ENCODE data around the gene ANKRD60.

ANKRD60 gene

GRCh38 chr20:58201616-58202015 lies 26.8 kb downstream of the ANKRD60 start:
- no peak for FAIRE-seq
- no peak for DNase-seq (ENCODE audit: insufficient read length, low spot score)
- TF ChIP-seq PAX5 (IDR thresholded peaks at IDR 0.05; ENCODE audit: insufficient read depth, low read length, severe bottlenecking) = no peak
- no peak for TF ChIP-seq POU2F2 (IDR thresholded peaks at IDR 0.05; ENCODE audit: low read depth, low read length)
- TF ChIP-seq TAF1 (IDR thresholded peaks at IDR 0.05; ENCODE audit: low read depth, low read length) = no peak
- TF ChIP-seq SPI1 (IDR thresholded peaks at IDR 0.05; ENCODE audit: low read depth, low read length) = no peak
- TF ChIP-seq POLR2AphosphoS5 (IDR thresholded peaks at IDR 0.05; ENCODE audit: low read depth, low read length) = no peak
- TF ChIP-seq POLR2A (IDR thresholded peaks at IDR 0.05; ENCODE audit: low read depth, low read length) = no peak

DNA sequence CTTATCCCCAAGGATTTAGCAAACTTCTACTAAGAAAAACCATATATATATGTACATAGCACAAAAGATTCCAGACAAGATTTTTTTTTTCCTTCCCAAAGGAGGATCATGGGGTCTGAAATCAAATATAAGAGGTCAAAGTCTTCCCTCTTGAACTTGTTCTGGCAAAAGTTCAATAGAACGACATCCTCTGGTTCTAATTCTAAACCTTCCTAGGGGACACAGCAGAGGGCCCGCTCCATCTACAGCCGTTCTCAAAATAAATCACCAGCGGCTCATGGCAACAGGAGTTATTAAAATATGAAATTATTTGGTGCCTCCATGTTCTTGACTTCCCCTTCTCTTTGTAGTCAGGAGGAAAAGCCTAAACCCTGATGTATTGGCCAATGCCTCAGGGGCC lies 29.0 kb downstream of the ANKRD60 start:
- FAIRE-seq (no peak), DNase-seq (ENCODE audit: insufficient read length, low spot score) (no peak)
- TF ChIP-seq POLR2AphosphoS5 (IDR thresholded peaks at IDR 0.05; ENCODE audit: low read depth, low read length) (no peak), PAX5 (IDR thresholded peaks at IDR 0.05; ENCODE audit: insufficient read depth, low read length, severe bottlenecking) (no peak), TAF1 (IDR thresholded peaks at IDR 0.05; ENCODE audit: low read depth, low read length) (no peak), POU2F2 (IDR thresholded peaks at IDR 0.05; ENCODE audit: low read depth, low read length) (no peak), SPI1 (IDR thresholded peaks at IDR 0.05; ENCODE audit: low read depth, low read length) (no peak), POLR2A (IDR thresholded peaks at IDR 0.05; ENCODE audit: low read depth, low read length) (no peak)

DNA sequence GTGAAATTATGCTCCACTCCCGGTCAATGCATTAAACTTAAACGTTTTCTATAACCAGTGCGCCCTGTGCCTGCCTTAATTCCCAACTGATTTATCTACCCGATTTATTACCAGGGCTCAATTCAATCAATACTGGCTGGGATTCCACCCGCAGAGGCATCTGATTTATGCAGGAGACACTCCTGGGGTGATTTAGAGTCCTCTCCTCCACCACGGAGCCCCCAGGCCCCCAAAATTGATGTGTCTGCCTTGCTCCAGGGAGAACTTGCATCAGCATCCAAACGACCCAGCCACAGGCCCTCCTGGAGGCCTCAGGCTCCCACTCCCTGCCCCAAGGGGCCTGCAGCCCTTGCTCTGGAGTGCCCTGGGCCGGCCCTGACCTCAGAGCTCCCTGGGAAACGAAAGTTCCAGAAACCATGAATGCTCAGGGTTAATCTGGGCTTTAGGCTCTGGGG lies 29.5 kb downstream of the ANKRD60 start:
- no peak for DNase-seq (ENCODE audit: insufficient read length, low spot score)
- FAIRE-seq = no peak
- TF ChIP-seq POU2F2 (IDR thresholded peaks at IDR 0.05; ENCODE audit: low read depth, low read length) (no peak), TAF1 (IDR thresholded peaks at IDR 0.05; ENCODE audit: low read depth, low read length) (no peak), POLR2A (IDR thresholded peaks at IDR 0.05; ENCODE audit: low read depth, low read length) (no peak), POLR2AphosphoS5 (IDR thresholded peaks at IDR 0.05; ENCODE audit: low read depth, low read length) (no peak), PAX5 (IDR thresholded peaks at IDR 0.05; ENCODE audit: insufficient read depth, low read length, severe bottlenecking) (no peak), SPI1 (IDR thresholded peaks at IDR 0.05; ENCODE audit: low read depth, low read length) (no peak)

DNA sequence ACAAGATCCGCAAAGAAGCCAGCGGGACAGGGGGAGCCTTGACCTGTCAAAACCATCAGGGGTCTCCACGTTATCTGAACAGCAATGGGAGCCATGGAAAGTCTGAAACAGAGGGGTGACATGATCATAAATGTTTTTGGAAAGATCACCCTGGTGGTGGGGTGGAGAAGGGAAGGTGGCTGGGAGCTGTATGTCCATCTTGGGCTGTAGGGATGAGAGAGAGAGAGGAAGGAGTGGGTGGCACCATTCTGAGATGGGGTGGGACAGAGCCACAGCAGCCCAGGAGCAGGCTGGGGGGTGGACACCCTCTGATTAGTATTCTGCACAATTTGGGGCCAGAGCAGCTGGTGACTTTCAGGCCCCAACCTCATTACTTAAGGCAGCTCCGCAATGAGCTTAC lies 30.1 kb downstream of the ANKRD60 start:
- DNase-seq (ENCODE audit: insufficient read length, low spot score) (no peak), FAIRE-seq (no peak)
- TF ChIP-seq TAF1 (IDR thresholded peaks at IDR 0.05; ENCODE audit: low read depth, low read length) = no peak
- TF ChIP-seq POLR2A (IDR thresholded peaks at IDR 0.05; ENCODE audit: low read depth, low read length) = no peak
- no peak for TF ChIP-seq POLR2AphosphoS5 (IDR thresholded peaks at IDR 0.05; ENCODE audit: low read depth, low read length)
- TF ChIP-seq PAX5 (IDR thresholded peaks at IDR 0.05; ENCODE audit: insufficient read depth, low read length, severe bottlenecking) = no peak
- no peak for TF ChIP-seq POU2F2 (IDR thresholded peaks at IDR 0.05; ENCODE audit: low read depth, low read length)
- TF ChIP-seq SPI1 (IDR thresholded peaks at IDR 0.05; ENCODE audit: low read depth, low read length) = no peak

DNA sequence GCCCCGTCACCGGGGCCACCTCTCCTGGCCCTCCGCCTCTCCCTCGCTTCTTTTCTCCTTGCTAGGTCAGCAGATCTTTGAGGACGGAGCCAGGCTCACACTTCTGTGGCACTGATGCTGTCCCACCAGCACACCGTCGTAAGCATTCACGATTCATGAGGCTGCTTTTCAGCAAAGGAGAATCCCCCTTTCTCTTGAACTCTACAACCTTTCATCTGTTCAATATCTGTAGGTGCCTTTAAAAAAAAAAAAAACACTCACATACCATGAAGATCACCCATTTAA lies 31.3 kb downstream of the ANKRD60 start:
- DNase-seq (ENCODE audit: insufficient read length, low spot score) (no peak), FAIRE-seq (no peak)
- TF ChIP-seq SPI1 (IDR thresholded peaks at IDR 0.05; ENCODE audit: low read depth, low read length) (no peak), POLR2AphosphoS5 (IDR thresholded peaks at IDR 0.05; ENCODE audit: low read depth, low read length) (no peak), POLR2A (IDR thresholded peaks at IDR 0.05; ENCODE audit: low read depth, low read length) (no peak), PAX5 (IDR thresholded peaks at IDR 0.05; ENCODE audit: insufficient read depth, low read length, severe bottlenecking) (no peak), POU2F2 (IDR thresholded peaks at IDR 0.05; ENCODE audit: low read depth, low read length) (no peak), TAF1 (IDR thresholded peaks at IDR 0.05; ENCODE audit: low read depth, low read length) (no peak)

- DNase-seq (ENCODE audit: insufficient read length, low spot score) = no peak
- FAIRE-seq = no peak
- TF ChIP-seq TAF1 (IDR thresholded peaks at IDR 0.05; ENCODE audit: low read depth, low read length) = no peak
- no peak for TF ChIP-seq POLR2AphosphoS5 (IDR thresholded peaks at IDR 0.05; ENCODE audit: low read depth, low read length)
- no peak for TF ChIP-seq POLR2A (IDR thresholded peaks at IDR 0.05; ENCODE audit: low read depth, low read length)
- TF ChIP-seq SPI1 (IDR thresholded peaks at IDR 0.05; ENCODE audit: low read depth, low read length) = no peak
- no peak for TF ChIP-seq POU2F2 (IDR thresholded peaks at IDR 0.05; ENCODE audit: low read depth, low read length)
- TF ChIP-seq PAX5 (IDR thresholded peaks at IDR 0.05; ENCODE audit: insufficient read depth, low read length, severe bottlenecking) = no peak
Measured at GRCh38 chr20:58196402-58197184, 31.9 kb downstream of the ANKRD60 start.

DNA sequence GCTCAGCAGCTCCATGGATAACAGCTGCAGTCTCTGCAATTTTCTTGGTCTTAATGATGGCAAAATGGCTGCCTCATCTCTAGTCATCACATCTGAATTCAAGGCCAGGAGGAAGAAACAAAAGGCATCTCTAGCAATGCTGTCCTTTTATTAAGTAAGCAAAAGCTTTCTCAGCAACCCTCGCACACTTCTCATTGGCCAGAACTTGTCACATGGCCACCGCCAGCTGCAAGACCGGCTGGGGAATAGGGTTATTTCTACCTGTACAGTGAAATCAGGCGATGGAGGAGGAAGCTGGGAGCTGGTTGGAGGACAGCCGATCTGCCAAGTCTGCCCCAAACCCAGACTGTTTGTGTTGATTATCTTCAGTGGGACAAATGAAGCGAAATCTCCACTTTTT lies 33.4 kb downstream of the ANKRD60 start:
- TF ChIP-seq POU2F2 (IDR thresholded peaks at IDR 0.05; ENCODE audit: low read depth, low read length) (no peak), PAX5 (IDR thresholded peaks at IDR 0.05; ENCODE audit: insufficient read depth, low read length, severe bottlenecking) (no peak), POLR2AphosphoS5 (IDR thresholded peaks at IDR 0.05; ENCODE audit: low read depth, low read length) (no peak), SPI1 (IDR thresholded peaks at IDR 0.05; ENCODE audit: low read depth, low read length) (no peak), POLR2A (IDR thresholded peaks at IDR 0.05; ENCODE audit: low read depth, low read length) (no peak), TAF1 (IDR thresholded peaks at IDR 0.05; ENCODE audit: low read depth, low read length) (no peak)
- DNase-seq (ENCODE audit: insufficient read length, low spot score) (no peak), FAIRE-seq (no peak)

GRCh38 chr20:58194175-58194791 lies 34.2 kb downstream of the ANKRD60 start:
- TF ChIP-seq TAF1 (IDR thresholded peaks at IDR 0.05; ENCODE audit: low read depth, low read length) (no peak), POU2F2 (IDR thresholded peaks at IDR 0.05; ENCODE audit: low read depth, low read length) (no peak), PAX5 (IDR thresholded peaks at IDR 0.05; ENCODE audit: insufficient read depth, low read length, severe bottlenecking) (no peak), POLR2A (IDR thresholded peaks at IDR 0.05; ENCODE audit: low read depth, low read length) (no peak), SPI1 (IDR thresholded peaks at IDR 0.05; ENCODE audit: low read depth, low read length) (no peak), POLR2AphosphoS5 (IDR thresholded peaks at IDR 0.05; ENCODE audit: low read depth, low read length) (no peak)
- FAIRE-seq = no peak
- DNase-seq (ENCODE audit: insufficient read length, low spot score) = no peak

DNA sequence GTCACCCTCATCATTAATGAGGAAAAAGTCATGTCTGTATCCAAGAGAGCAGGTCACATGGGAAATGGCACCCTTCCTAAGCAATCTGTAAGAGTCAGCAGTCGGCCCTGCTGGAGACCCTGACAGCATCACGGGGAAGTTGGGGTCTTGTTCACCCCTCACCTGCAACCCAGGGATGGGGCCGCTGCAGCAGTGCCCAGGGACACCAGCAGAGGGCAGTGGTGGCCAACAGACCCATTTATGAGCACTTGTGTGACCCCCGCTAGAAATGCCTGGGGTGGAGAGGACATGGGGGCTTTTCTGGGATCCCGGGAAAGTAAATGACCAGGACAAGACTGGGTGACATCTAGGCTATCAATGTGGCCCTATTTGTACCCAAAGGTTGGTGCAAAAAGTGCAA lies 35.9 kb downstream of the ANKRD60 start:
- DNase-seq (ENCODE audit: insufficient read length, low spot score) = peak; percentile 41
- FAIRE-seq = peak; percentile 31
- TF ChIP-seq TAF1 (IDR thresholded peaks at IDR 0.05; ENCODE audit: low read depth, low read length) = no peak
- TF ChIP-seq SPI1 (IDR thresholded peaks at IDR 0.05; ENCODE audit: low read depth, low read length) = no peak
- TF ChIP-seq POU2F2 (IDR thresholded peaks at IDR 0.05; ENCODE audit: low read depth, low read length) = no peak
- no peak for TF ChIP-seq POLR2AphosphoS5 (IDR thresholded peaks at IDR 0.05; ENCODE audit: low read depth, low read length)
- TF ChIP-seq POLR2A (IDR thresholded peaks at IDR 0.05; ENCODE audit: low read depth, low read length) = no peak
- TF ChIP-seq PAX5 (IDR thresholded peaks at IDR 0.05; ENCODE audit: insufficient read depth, low read length, severe bottlenecking) = no peak
